Testis (tissue), 3 donors: ENCODE results near the gene MPRIP. TPM values are rescaled to one million over a fixed set of nuclear protein-coding genes. Genes with fewer than 3 reads are reported as not detected.
A peak's percentile ranks its signal among the peaks of the same experiment; 100 is the strongest.

ENCODE experiments used
- DNase-seq: peaks from one replicate; pipeline ENCODE4 v3.0.0-alpha.2; 2019
- H3K27ac ChIP-seq, 2 donors: fragments of 200-600 bp; sonication (generic); one replicate each; pipeline ENCODE4 v1.5.1; 2019
- H3K27me3 ChIP-seq: fragments of 200-600 bp; sonication (generic); one replicate; pipeline ENCODE4 v1.5.1; 2019
- H3K36me3 ChIP-seq: fragments of 200-600 bp; sonication (generic); one replicate; pipeline ENCODE4 v1.5.1; 2017; ENCODE audit warnings: low read depth; ENCODE audit errors: missing control alignments
- H3K4me1 ChIP-seq: fragments of 200-600 bp; sonication (generic); one replicate; pipeline ENCODE4 v1.5.1; 2019
- H3K4me3 ChIP-seq, 2 donors: fragments of 200-600 bp; sonication (generic); one replicate each; pipeline ENCODE4 v1.5.1; 2017 to 2019
- H3K9me3 ChIP-seq: fragments of 200-600 bp; sonication (generic); one replicate; pipeline ENCODE4 v1.5.1; 2017
- CTCF ChIP-seq, 3 experiments: fragments of 450-650 bp in 2 of 3; fragments of 200-600 bp in 1 of 3; sonication (generic) in 1 of 3; IDR thresholded peaks; one replicate each; pipeline ENCODE4 v1.5.1; 2016 to 2019; ENCODE audit warnings: antibody characterized with exemption in 3 of 3, mild to moderate bottlenecking in 2 of 3, moderate library complexity in 1 of 3
- POLR2A ChIP-seq: fragments of 450-650 bp; IDR thresholded peaks from one replicate; pipeline ENCODE4 v1.6.1; 2017; ENCODE audit warnings: antibody characterized with exemption, mild to moderate bottlenecking, moderate library complexity
- WGBS, 2 donors: methylation state at CpG; one replicate each; pipeline ENCODE4 v1.1.5; 2018; 5-methylcytosine and 5-hydroxymethylcytosine counted together
- intact Hi-C: fragments of 100-400 bp; cut with DNase I; formaldehyde crosslinking; loops from one replicate; pipeline ENCODE4 v1.15.1; 2023; ENCODE audit warnings: low total_unique reads
- polyA plus RNA-seq: library from polyadenylated mRNA; stranded (reverse); fragments of 350-450 nt; fragmentation: Illumina TruSeq; extraction: RNeasy Lipid Tissue Mini Kit (QIAGEN cat#74804); gene quantifications from one replicate; pipeline ENCODE4 v1.2.3, GENCODE V29; 2014; ENCODE audit warnings: low read depth, low replicate concordance; ENCODE audit not compliant: insufficient read depth
- total RNA-seq, 2 donors: library from RNA; depleted of rRNA; stranded (reverse); fragments of >200 nt; gene quantifications; one replicate each; pipeline ENCODE4 v1.2.3, GENCODE V29; 2016

The MPRIP gene
- total and polyA plus RNA-seq, 3 donors from 2014 or later: 191 to 337 (median 304) TPM

GRCh38 chr17:17116406-17116805 lies 74.1 kb downstream of the MPRIP start:
- H3K27ac ChIP-seq: no peak overlapping the region
- no peak for TF ChIP-seq CTCF (IDR thresholded peaks at IDR 0.05)
- no peak for TF ChIP-seq POLR2A
- intact Hi-C loops: no loop called here

DNA sequence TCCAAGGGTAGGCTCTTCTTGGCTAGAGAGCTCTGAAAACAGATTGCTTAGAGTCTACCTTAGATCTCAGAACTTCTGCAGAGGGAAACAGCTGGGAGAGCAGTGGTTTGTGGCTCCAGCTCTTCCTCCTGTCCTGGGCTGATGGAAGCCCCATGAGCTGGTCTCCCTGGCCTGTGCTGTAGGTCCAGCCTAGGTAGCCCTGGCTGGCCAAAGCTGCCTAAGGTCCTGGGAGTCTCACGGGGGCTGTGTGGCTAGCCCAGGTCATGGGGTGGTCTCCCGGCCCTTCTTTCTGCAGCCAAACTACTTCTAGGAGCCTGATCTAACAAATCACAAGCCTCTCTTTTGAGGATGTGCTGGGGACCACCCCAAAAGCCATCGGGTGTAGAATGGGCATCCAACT lies 75.7 kb downstream of the MPRIP start:
- Histone ChIP-seq H3K9me3 (no peaks in the 10 kb centered on the region), H3K27ac (no peak overlapping the region), H3K4me3 (no peak overlapping the region), H3K4me1 (peaks cover 51% of the 10 kb centered on the region), H3K27me3 (no peaks in the 10 kb centered on the region), H3K36me3 (no peaks in the 10 kb centered on the region)
- no peak for TF ChIP-seq POLR2A
- TF ChIP-seq CTCF (IDR thresholded peaks at IDR 0.05): no peak
- 94% methylated on average over 3 of the region's 3 CpGs; no CpG with 5 or more reads in 1 of the 2 donors for WGBS, 2 donors
- intact Hi-C loops: no loop called here
- no peak for DNase-seq

More at GRCh38 chr17:17116406-17116805, 74.1 kb downstream of the MPRIP start:
- Histone ChIP-seq H3K27me3 (no peaks in the 10 kb centered on the region), H3K36me3 (no peaks in the 10 kb centered on the region), H3K4me3 (no peak overlapping the region), H3K9me3 (no peaks in the 10 kb centered on the region), H3K4me1 (peaks cover 59% of the 10 kb centered on the region)
- DNase-seq: no peak
- 83% methylated on average over 4 of the region's 4 CpGs; no CpG with 5 or more reads in 1 of the 2 donors for WGBS, 2 donors

DNA sequence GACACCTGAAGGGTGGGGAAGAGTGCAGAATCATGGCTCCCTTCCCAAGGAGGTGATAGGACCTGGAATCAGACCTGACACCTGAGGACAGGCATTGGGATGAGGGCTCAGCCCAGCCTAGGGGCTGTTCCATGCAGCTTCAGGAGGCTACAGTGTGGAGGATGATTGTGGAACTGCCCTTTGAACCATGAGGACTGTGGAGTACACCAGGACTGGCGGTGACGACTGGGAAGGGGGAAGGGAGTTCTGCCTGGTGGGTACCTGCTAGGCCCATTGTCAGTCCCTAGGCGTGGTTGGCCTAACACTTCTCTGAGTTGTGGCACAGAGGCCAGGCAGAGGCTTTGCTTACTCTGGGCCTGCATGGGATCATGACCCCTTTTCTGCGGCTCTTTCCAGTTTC lies 76.1 kb downstream of the MPRIP start:
- Histone ChIP-seq H3K4me3 (no peak overlapping the region), H3K27me3 (no peaks in the 10 kb centered on the region), H3K9me3 (no peaks in the 10 kb centered on the region), H3K36me3 (no peaks in the 10 kb centered on the region), H3K4me1 (peaks cover 54% of the 10 kb centered on the region), H3K27ac (peak overlapping the region in 1 of 2 donors; percentile 68)
- intact Hi-C loops: no loop called here
- no peak for DNase-seq
- no peak for TF ChIP-seq CTCF (IDR thresholded peaks at IDR 0.05)
- TF ChIP-seq POLR2A: no peak
- WGBS, 2 donors: 67 to 84% methylated on average over 1 to 4 of the region's 4 CpGs

GRCh38 chr17:17119106-17119505 lies 76.8 kb downstream of the MPRIP start:
- H3K4me3 ChIP-seq: no peak overlapping the region
- TF ChIP-seq POLR2A (no peak), CTCF (IDR thresholded peaks at IDR 0.05) (no peak)
- no peaks in the 10 kb centered on the region for H3K36me3 ChIP-seq
- peak overlapping the region in 1 of 2 donors; percentile 68 for H3K27ac ChIP-seq
- intact Hi-C loops: no loop called here
- 40 to 68% methylated on average over 4 of the region's 4 CpGs for WGBS, 2 donors
- H3K27me3 ChIP-seq: no peaks in the 10 kb centered on the region
- H3K4me1 ChIP-seq: peaks cover 52% of the 10 kb centered on the region
- no peaks in the 10 kb centered on the region for H3K9me3 ChIP-seq
- DNase-seq: peak; percentile 81

DNA sequence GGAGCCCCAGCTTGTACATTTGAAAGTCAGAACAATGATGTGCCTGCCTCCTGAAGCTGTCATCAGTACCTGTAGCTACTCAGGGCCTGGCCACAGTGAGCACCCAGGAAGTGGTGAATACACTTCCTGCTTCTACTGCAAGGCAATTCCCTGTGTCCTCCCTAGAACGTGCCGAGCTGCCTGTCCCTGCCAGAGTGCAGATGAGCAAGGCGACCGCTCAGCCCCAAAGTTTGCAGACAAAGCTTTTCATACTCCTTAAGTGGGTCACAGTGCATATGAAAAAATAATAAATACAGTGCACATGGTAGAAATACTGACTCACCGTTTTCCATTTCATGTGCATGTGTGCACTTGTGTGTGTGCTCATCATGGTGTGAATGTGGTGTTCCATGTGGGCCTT lies 77.3 kb downstream of the MPRIP start:
- DNase-seq: peak; percentile 50
- WGBS, 2 donors: 38 to 45% methylated on average over 5 of the region's 5 CpGs
- peaks cover 47% of the 10 kb centered on the region for H3K4me1 ChIP-seq

More for the DNA sequence above, 77.3 kb downstream of the MPRIP start:
- no peaks in the 10 kb centered on the region for H3K9me3 ChIP-seq
- H3K27ac ChIP-seq: peak overlapping the region in 1 of 2 donors; percentile 68
- no peaks in the 10 kb centered on the region for H3K27me3 ChIP-seq
- intact Hi-C loops: no loop called here
- no peak for TF ChIP-seq CTCF (IDR thresholded peaks at IDR 0.05)
- H3K4me3 ChIP-seq: no peak overlapping the region
- no peaks in the 10 kb centered on the region for H3K36me3 ChIP-seq
